ENCODE data around the gene NR2F1. TPM values are rescaled to one million over a fixed set of nuclear protein-coding genes. Genes with fewer than 3 reads are reported as not detected.

Gene NR2F1
- total RNA-seq, 3 donors from 2014 or later (not counting 1 experiment from before 2014, with no cell fraction given) = not detected

DNA sequence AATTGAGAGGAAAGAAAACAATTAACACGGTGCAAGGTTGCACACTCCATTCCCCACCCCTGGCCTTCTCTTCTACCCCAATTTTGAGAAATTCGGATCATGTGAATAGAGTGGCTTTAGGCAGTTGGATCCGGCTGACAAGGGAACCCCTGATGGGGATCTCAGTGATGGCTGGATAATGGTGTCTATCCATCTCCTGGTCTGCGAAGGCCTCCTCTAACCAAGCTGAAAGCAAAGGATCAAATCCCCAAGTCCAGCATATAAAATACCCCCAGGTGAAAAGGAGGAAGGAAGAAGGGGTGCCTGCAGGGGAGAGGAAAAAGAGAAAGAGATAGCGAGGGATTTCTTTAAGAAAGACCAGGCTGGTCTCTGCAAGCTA, 16.0 kb downstream of the NR2F1 start:
- H3K36me3 ChIP-seq (ENCODE audit: control insufficient read depth, insufficient read depth, low read length) = no peaks in the 10 kb centered on the region
- TF ChIP-seq, protein P1, sequence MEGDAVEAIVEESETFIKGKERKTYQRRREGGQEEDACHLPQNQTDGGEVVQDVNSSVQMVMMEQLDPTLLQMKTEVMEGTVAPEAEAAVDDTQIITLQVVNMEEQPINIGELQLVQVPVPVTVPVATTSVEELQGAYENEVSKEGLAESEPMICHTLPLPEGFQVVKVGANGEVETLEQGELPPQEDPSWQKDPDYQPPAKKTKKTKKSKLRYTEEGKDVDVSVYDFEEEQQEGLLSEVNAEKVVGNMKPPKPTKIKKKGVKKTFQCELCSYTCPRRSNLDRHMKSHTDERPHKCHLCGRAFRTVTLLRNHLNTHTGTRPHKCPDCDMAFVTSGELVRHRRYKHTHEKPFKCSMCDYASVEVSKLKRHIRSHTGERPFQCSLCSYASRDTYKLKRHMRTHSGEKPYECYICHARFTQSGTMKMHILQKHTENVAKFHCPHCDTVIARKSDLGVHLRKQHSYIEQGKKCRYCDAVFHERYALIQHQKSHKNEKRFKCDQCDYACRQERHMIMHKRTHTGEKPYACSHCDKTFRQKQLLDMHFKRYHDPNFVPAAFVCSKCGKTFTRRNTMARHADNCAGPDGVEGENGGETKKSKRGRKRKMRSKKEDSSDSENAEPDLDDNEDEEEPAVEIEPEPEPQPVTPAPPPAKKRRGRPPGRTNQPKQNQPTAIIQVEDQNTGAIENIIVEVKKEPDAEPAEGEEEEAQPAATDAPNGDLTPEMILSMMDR (IDR thresholded peaks at IDR 0.05) = no peak
- intact Hi-C loops (cut with micrococcal nuclease) = no loop called here
- WGBS (ENCODE audit: insufficient coverage) = 9% methylated on average over 3 of the region's 5 CpGs
- no peak overlapping the region for H3K4me3 ChIP-seq (ENCODE audit: low read length)
- peaks cover 30 to 41% of the 10 kb centered on the region in 2 donors for H3K27me3 Mint-ChIP-seq (ENCODE audit: low read depth in 2 of 2)
- peaks cover 0 to 24% of the 10 kb centered on the region in 2 donors for H3K4me1 Mint-ChIP-seq
- H3K27ac ChIP-seq (ENCODE audit: low read length) = no peak overlapping the region
- H3K4me1 ChIP-seq (ENCODE audit: control insufficient read depth, insufficient read depth, low read length) = peaks cover 23% of the 10 kb centered on the region
- no peaks in the 10 kb centered on the region for H3K9me3 Mint-ChIP-seq
- no peak overlapping the region for H3K27ac Mint-ChIP-seq
- no peaks in the 10 kb centered on the region for H3K36me3 Mint-ChIP-seq
- ATAC-seq (no peak), DNase-seq (no peak)
- no peak overlapping the region for H3K4me3 Mint-ChIP-seq
- peaks cover 14% of the 10 kb centered on the region for H3K9me3 ChIP-seq (ENCODE audit: control insufficient read depth, insufficient read depth, low read length)
- peaks cover 80% of the 10 kb centered on the region for H3K27me3 ChIP-seq (ENCODE audit: control insufficient read depth, insufficient read depth, low read length)

DNA sequence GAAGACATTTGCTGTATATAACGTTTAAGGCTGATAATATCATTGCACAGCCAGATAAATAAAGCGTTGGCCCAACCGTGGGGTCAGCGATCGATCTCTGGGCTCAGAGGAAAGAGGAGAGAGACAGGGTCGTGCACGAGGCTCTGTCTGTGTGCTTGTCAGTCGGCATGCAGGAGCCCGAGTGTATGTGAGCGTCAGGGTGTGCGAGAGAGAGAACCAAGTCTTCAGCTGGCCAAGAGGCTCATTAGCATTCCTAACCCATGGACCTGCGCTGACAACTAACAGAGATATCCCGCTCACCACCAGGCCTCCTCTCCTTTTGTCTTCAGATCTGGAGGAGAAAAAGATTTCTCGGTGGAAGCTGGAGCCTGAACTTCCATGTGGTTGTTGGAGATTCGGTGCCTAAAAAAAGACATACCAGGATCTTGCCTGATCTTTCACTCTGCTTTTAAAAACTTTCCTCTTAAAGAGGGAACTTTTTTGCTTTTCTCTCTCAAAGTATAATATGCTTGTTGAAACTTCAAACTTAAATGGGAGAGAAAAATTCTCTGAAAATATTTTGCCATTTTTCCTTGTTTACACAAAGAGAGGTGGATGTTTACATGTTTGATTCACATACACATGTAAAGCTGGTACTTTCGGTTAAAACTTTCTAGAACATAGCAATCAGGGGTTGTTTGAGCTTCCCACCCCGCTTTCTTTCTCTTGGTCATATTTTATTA, 16.5 kb downstream of the NR2F1 start:
- no peak overlapping the region for H3K27ac Mint-ChIP-seq
- peaks cover 27 to 38% of the 10 kb centered on the region in 2 donors for H3K27me3 Mint-ChIP-seq (ENCODE audit: low read depth in 2 of 2)
- no peak for DNase-seq
- 6% methylated on average over 14 of the region's 17 CpGs for WGBS (ENCODE audit: insufficient coverage)
- intact Hi-C loops (cut with micrococcal nuclease) = loop anchor here (10.0 kb wide), 1 partner anchor 315 kb away; no protein-coding TSS in a partner anchor
- peaks cover 79% of the 10 kb centered on the region for H3K27me3 ChIP-seq (ENCODE audit: control insufficient read depth, insufficient read depth, low read length)
- H3K27ac ChIP-seq (ENCODE audit: low read length) = no peak overlapping the region
- ATAC-seq = no peak
- peaks cover 14% of the 10 kb centered on the region for H3K9me3 ChIP-seq (ENCODE audit: control insufficient read depth, insufficient read depth, low read length)
- TF ChIP-seq, protein P1 (IDR thresholded peaks at IDR 0.05) = no peak
- H3K4me1 ChIP-seq (ENCODE audit: control insufficient read depth, insufficient read depth, low read length) = peaks cover 23% of the 10 kb centered on the region
- no peaks in the 10 kb centered on the region for H3K9me3 Mint-ChIP-seq
- peaks cover under 1% of the 10 kb centered on the region for H3K36me3 Mint-ChIP-seq
- no peak overlapping the region for H3K4me3 Mint-ChIP-seq
- H3K4me1 Mint-ChIP-seq = peaks cover under 1 to 24% of the 10 kb centered on the region in 2 donors
- H3K36me3 ChIP-seq (ENCODE audit: control insufficient read depth, insufficient read depth, low read length) = no peaks in the 10 kb centered on the region
- no peak overlapping the region for H3K4me3 ChIP-seq (ENCODE audit: low read length)

DNA sequence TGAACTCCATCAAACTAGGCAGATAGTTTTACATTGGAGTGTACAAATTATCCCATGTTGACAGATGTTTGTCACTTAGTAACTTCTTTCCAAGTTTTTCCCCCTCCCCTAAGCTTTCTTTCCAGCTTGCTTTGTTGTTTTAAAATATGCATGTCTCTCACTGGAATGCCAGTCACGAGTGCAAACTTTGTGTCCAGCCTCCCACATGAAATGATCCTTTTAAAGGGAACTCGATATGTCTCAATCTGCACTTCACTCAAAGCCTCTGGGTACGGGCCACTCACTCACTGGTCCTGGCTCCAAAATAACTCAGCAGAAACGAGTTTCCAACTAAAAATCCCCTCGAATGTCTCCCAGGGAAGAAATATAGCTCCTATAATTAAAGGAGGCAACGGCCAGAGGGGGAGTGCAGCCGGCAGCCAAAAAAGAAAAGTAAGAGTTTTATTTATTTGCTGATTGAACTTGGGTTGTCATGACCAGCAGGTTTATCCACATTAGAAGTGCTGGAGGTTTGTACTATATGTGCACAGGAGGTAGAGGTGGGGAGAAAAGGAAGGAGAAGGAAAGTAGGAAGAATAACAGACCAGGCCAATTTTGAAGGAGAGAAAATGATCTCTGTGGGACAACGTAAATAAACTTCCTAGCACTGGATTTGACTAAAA, 17.5 kb downstream of the NR2F1 start:
- no peaks in the 10 kb centered on the region for H3K36me3 ChIP-seq (ENCODE audit: control insufficient read depth, insufficient read depth, low read length)
- H3K36me3 Mint-ChIP-seq = peaks cover 8% of the 10 kb centered on the region
- intact Hi-C loops (cut with micrococcal nuclease) = loop anchor here (10.0 kb wide), 1 partner anchor 314 kb away; no protein-coding TSS in a partner anchor
- H3K4me3 ChIP-seq (ENCODE audit: low read length) = no peak overlapping the region
- 8% methylated on average over 7 of the region's 8 CpGs for WGBS (ENCODE audit: insufficient coverage)
- H3K27ac Mint-ChIP-seq = no peak overlapping the region
- H3K4me1 ChIP-seq (ENCODE audit: control insufficient read depth, insufficient read depth, low read length) = peaks cover 15% of the 10 kb centered on the region
- no peaks in the 10 kb centered on the region for H3K9me3 Mint-ChIP-seq
- no peak overlapping the region for H3K27ac ChIP-seq (ENCODE audit: low read length)
- peaks cover 6% of the 10 kb centered on the region for H3K9me3 ChIP-seq (ENCODE audit: control insufficient read depth, insufficient read depth, low read length)
- no peak overlapping the region for H3K4me3 Mint-ChIP-seq
- peaks cover 5 to 18% of the 10 kb centered on the region in 2 donors for H3K4me1 Mint-ChIP-seq
- no peak for ATAC-seq
- peaks cover 79% of the 10 kb centered on the region for H3K27me3 ChIP-seq (ENCODE audit: control insufficient read depth, insufficient read depth, low read length)
- DNase-seq = no peak
- TF ChIP-seq, protein P1 (IDR thresholded peaks at IDR 0.05) = no peak
- H3K27me3 Mint-ChIP-seq (ENCODE audit: low read depth in 2 of 2) = peaks cover 27 to 40% of the 10 kb centered on the region in 2 donors

Data from natural killer cell (primary cell).